Endothelial cell of umbilical vein (primary cell): ENCODE results near the gene USP47. TPM values are rescaled to one million over a fixed set of nuclear protein-coding genes. Genes with fewer than 3 reads are reported as not detected.

ENCODE experiments used
- BruUV-seq: library from RNA; stranded (reverse); fragments of 400-500 nt; replicated peaks from 2 replicates; lab custom pipeline; 2021; lab: Mats Ljungman, UMichigan
- CTCF ChIA-PET: fragments of 300-600, 350-600 bp; sonication (Branson Sonifier 250); formaldehyde crosslinking; loops from one replicate; lab custom pipeline; 2021; ENCODE audit warnings: antibody characterized with exemption, inconsistent platforms; lab: Charles Lee
- POLR2A ChIA-PET: fragments of 300-600, 350-600 bp; sonication (Branson Sonifier 250); formaldehyde crosslinking; loops from one replicate; lab custom pipeline; 2021; ENCODE audit warnings: antibody characterized with exemption, inconsistent platforms; lab: Charles Lee
- DNase-seq: peaks from one replicate; pipeline ENCODE4 v3.0.0-alpha.2; 2011; ENCODE audit warnings: low read depth, low spot score
- FAIRE-seq: peaks from 2 replicates; lab custom pipeline; 2011; peaks lifted over from hg19 to GRCh38; lab: Jason Lieb, UNC
- H2AFZ ChIP-seq: 2 replicates; pipeline ENCODE4 v1.6.0; 2012; ENCODE audit warnings: low read depth, low read length, control low read depth, inconsistent platforms
- H3K27ac ChIP-seq: 2 replicates; pipeline ENCODE4 v1.5.1; 2011; ENCODE audit warnings: low read depth, mild to moderate bottlenecking, control low read depth, low read length, moderate library complexity; ENCODE audit not compliant: insufficient read depth
- H3K27me3 ChIP-seq, 2 experiments: 2 replicates each; pipeline versions ENCODE4 v1.6.0 to v1.6.1; 2011; ENCODE audit warnings: low read length in 2 of 2, mixed read lengths in 1 of 2; ENCODE audit not compliant: control insufficient read depth in 2 of 2, insufficient read depth in 2 of 2
- H3K36me3 ChIP-seq, 2 experiments: 2 replicates in 1 of 2; 3 replicates in 1 of 2; pipeline ENCODE4 v1.5.1; 2011; ENCODE audit warnings: low read length in 2 of 2, mild to moderate bottlenecking in 1 of 2, moderate library complexity in 1 of 2; ENCODE audit not compliant: control insufficient read depth in 2 of 2, insufficient read depth in 2 of 2; ENCODE audit errors: extremely low read depth in 1 of 2
- H3K4me1 ChIP-seq: 3 replicates; pipeline ENCODE4 v1.5.1; 2011; ENCODE audit warnings: mild to moderate bottlenecking, low read length; ENCODE audit not compliant: control insufficient read depth, insufficient read depth; ENCODE audit errors: extremely low read depth
- H3K4me2 ChIP-seq: 2 replicates; pipeline ENCODE4 v1.6.1; 2011; ENCODE audit warnings: low read length, control low read depth, mixed read lengths; ENCODE audit not compliant: insufficient read depth
- H3K4me3 ChIP-seq, 3 experiments: fragments of 200-600 bp in 1 of 3; sonication (generic), shearing (Covaris generic) in 1 of 3; replicated peaks in 1 of 3; 2 replicates each; pipeline ENCODE4 v1.5.1; 2011 to 2016; ENCODE audit warnings: control low read depth in 3 of 3, low read length in 3 of 3, mild to moderate bottlenecking in 2 of 3, inconsistent platforms in 1 of 3, low read depth in 1 of 3, moderate library complexity in 1 of 3; ENCODE audit not compliant: insufficient read depth in 1 of 3
- H3K79me2 ChIP-seq: 2 replicates; pipeline ENCODE4 v1.6.0; 2012; ENCODE audit warnings: low read length, inconsistent platforms; ENCODE audit not compliant: control insufficient read depth, insufficient read depth
- H3K9ac ChIP-seq: replicated peaks from 2 replicates; pipeline ENCODE3; 2011; ENCODE audit warnings: low read length, control low read depth; ENCODE audit not compliant: insufficient read depth; ENCODE audit errors: extremely low read depth
- H3K9me1 ChIP-seq: replicated peaks from 3 replicates; pipeline ENCODE4 v1.6.0; 2011; ENCODE audit warnings: mild to moderate bottlenecking, low read length; ENCODE audit not compliant: control insufficient read depth, insufficient read depth; ENCODE audit errors: extremely low read depth
- H3K9me3 ChIP-seq: replicated peaks from 2 replicates; pipeline ENCODE4 v1.5.1; 2012; ENCODE audit warnings: low read length, inconsistent platforms; ENCODE audit not compliant: control insufficient read depth, insufficient read depth
- H4K20me1 ChIP-seq: replicated peaks from 2 replicates; pipeline ENCODE3; 2011; ENCODE audit warnings: mild to moderate bottlenecking, low read length; ENCODE audit not compliant: control insufficient read depth, insufficient read depth; ENCODE audit errors: extremely low read depth
- EZH2 ChIP-seq: IDR thresholded peaks from 2 replicates; pipeline ENCODE4 v1.6.1; 2012; ENCODE audit warnings: borderline replicate concordance, low read depth, mild to moderate bottlenecking, moderate library complexity, low read length, inconsistent platforms; ENCODE audit not compliant: severe bottlenecking
- FOS ChIP-seq: IDR thresholded peaks from 2 replicates; pipeline ENCODE4 v1.6.1; 2011; ENCODE audit warnings: mild to moderate bottlenecking, low read length, moderate library complexity, borderline replicate concordance; ENCODE audit not compliant: insufficient read depth
- GATA2 ChIP-seq: IDR thresholded peaks from 2 replicates; pipeline ENCODE4 v1.7.0; 2011; ENCODE audit warnings: low read depth, mild to moderate bottlenecking, moderate library complexity, mixed read lengths, low read length; ENCODE audit not compliant: insufficient read length, insufficient read depth
- JUN ChIP-seq: IDR thresholded peaks from 2 replicates; pipeline ENCODE4 v1.6.1; 2011; ENCODE audit warnings: borderline replicate concordance, low read depth; ENCODE audit not compliant: insufficient read length, insufficient read depth
- MYC ChIP-seq: IDR thresholded peaks from one replicate; pipeline ENCODE4 v1.6.1; 2011; ENCODE audit warnings: mild to moderate bottlenecking, low read depth, low read length
- POLR2A ChIP-seq: IDR thresholded peaks from 2 replicates; pipeline ENCODE4 v1.6.1; 2012; ENCODE audit warnings: low read depth, mild to moderate bottlenecking, control low read depth, low read length
- POLR2AphosphoS5 ChIP-seq: IDR thresholded peaks from 2 replicates; pipeline ENCODE4 v1.6.1; 2012; ENCODE audit warnings: low read depth, mild to moderate bottlenecking, control low read depth, low read length, moderate library complexity; ENCODE audit not compliant: insufficient read depth
- dilution Hi-C: fragments of 300-500 bp; cut with MboI; formaldehyde crosslinking; loops from one replicate; pipeline ENCODE4 v1.15.0; 2019; ENCODE audit warnings: low sequenced_read_pairs; ENCODE audit not compliant: extremely low pct_ligation_motif_present
- intact Hi-C: fragments of 100-400 bp; cut with micrococcal nuclease; formaldehyde crosslinking; loops from one replicate; pipeline ENCODE4 v1.10.0; 2022
- polyA plus RNA-seq, 4 experiments: library from polyadenylated mRNA; depleted of rRNA in 3 of 4; stranded (reverse) in 3 of 4; unstranded in 1 of 4; fragments of >200 nt; gene quantifications; 2 replicates each; pipeline versions ENCODE4 v1.2.1 to v1.2.3, GENCODE V29; 2011 to 2012; ENCODE audit warnings: missing spikeins in 1 of 4
- total RNA-seq: library from RNA; stranded (reverse); gene quantifications from 2 replicates; pipeline ENCODE4 v1.2.3, GENCODE V29; 2021
- TF ChIP-seq, protein P1 (sequence below), 2 donors: IDR thresholded peaks; 1 replicate in 1 of 2; 2 replicates in 1 of 2; pipeline ENCODE4 v1.5.1; 2011; ENCODE audit warnings: low read length in 2 of 2, mild to moderate bottlenecking in 2 of 2, moderate library complexity in 2 of 2, control low read depth in 1 of 2, inconsistent platforms in 1 of 2, low read depth in 1 of 2; ENCODE audit not compliant: insufficient read depth in 1 of 2; ENCODE audit errors: extremely low read depth in 1 of 2
- TF ChIP-seq, protein P2 (sequence below): IDR thresholded peaks from 2 replicates; pipeline ENCODE4 v1.6.1; 2011; ENCODE audit not compliant: insufficient read depth, insufficient read length

The USP47 gene
- total and polyA plus RNA-seq, 2 donors (not counting 3 experiments of a cell fraction or from before 2014, with no cell fraction given): 7.8 to 38.0 TPM

DNA sequence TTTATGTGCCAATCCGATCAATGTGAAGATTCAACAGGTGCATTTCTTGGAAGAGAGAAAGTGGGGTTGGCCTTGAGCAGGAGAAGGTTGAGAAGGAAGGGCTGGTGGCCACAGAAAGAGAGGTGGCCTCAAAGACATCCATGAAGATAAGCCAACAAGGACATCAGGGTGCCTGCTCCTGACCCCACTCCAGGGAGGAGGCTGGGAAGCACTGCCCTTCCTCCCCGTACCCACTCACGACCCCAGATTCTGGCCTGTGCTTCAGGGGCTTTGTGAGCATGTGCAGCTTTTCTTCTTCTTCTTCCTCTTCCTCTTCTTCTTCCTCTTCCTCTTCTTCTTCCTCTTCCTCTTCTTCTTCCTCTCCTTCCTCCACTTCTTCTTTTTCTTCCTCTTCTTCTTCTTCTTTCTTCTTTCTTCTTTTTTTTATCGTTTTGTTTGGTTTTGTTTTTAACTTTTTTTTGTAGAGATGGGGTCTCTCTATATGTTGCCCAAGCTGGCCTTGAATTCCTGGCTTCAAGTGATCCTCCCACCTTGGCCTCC is 136.4 kb downstream of the USP47 start:
- H3K9me1 ChIP-seq: no peaks in the 10 kb centered on the region
- H3K4me2 ChIP-seq: no peak overlapping the region
- H2AFZ ChIP-seq: no peak overlapping the region
- intact Hi-C loops (loop anchor here (5.0 to 10.0 kb wide), 4 partner anchors 204 to 1171 kb away; partner anchors contain the start of gene EIF4G2), dilution Hi-C loops (no loop called here)
- POLR2A ChIA-PET: no interaction called here
- H3K9me3 ChIP-seq: no peaks in the 10 kb centered on the region
- peak overlapping the region; percentile 50 for H3K9ac ChIP-seq
- DNase-seq (no peak), FAIRE-seq (no peak)
- no TSS peak for BruUV-seq
- no peak overlapping the region for H3K4me3 ChIP-seq
- TF ChIP-seq JUN: no peak
- TF ChIP-seq EZH2: no peak
- TF ChIP-seq FOS: no peak
- no peak for TF ChIP-seq POLR2AphosphoS5
- no peak for TF ChIP-seq POLR2A
- no peak for TF ChIP-seq MYC
- TF ChIP-seq, protein P1, sequence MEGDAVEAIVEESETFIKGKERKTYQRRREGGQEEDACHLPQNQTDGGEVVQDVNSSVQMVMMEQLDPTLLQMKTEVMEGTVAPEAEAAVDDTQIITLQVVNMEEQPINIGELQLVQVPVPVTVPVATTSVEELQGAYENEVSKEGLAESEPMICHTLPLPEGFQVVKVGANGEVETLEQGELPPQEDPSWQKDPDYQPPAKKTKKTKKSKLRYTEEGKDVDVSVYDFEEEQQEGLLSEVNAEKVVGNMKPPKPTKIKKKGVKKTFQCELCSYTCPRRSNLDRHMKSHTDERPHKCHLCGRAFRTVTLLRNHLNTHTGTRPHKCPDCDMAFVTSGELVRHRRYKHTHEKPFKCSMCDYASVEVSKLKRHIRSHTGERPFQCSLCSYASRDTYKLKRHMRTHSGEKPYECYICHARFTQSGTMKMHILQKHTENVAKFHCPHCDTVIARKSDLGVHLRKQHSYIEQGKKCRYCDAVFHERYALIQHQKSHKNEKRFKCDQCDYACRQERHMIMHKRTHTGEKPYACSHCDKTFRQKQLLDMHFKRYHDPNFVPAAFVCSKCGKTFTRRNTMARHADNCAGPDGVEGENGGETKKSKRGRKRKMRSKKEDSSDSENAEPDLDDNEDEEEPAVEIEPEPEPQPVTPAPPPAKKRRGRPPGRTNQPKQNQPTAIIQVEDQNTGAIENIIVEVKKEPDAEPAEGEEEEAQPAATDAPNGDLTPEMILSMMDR (IDR thresholded peaks at IDR 0.05; ENCODE audit: extremely low read depth in 1 of 2, insufficient read depth in 1 of 2, low read depth in 1 of 2, low read length in 2 of 2): no peak
- TF ChIP-seq, protein P2, sequence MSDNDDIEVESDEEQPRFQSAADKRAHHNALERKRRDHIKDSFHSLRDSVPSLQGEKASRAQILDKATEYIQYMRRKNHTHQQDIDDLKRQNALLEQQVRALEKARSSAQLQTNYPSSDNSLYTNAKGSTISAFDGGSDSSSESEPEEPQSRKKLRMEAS: no peak
- no peak for TF ChIP-seq GATA2
- H3K36me3 ChIP-seq: peaks cover 0 to 2% of the 10 kb centered on the region in 2 experiments
- peak overlapping the region; percentile 95 for H3K27ac ChIP-seq
- peaks cover 55% of the 10 kb centered on the region for H3K4me1 ChIP-seq
- no peaks in the 10 kb centered on the region for H3K27me3 ChIP-seq
- H3K79me2 ChIP-seq: no peaks in the 10 kb centered on the region
- H4K20me1 ChIP-seq: no peaks in the 10 kb centered on the region
- CTCF ChIA-PET: interaction anchor here (1.3 to 4.0 kb wide), 10 partner anchors 10 to 66 kb away, joined by 3 to 31 read pairs (median 8); partner anchors contain the start of gene DKK3
